K562 (cell line): ENCODE measurements around the gene DYNC2I2. TPM values are rescaled to one million over a fixed set of nuclear protein-coding genes. Genes with fewer than 3 reads are reported as not detected.

Experiments used
- ATF7 ChIP-seq: fragments of 450-650 bp; IDR thresholded peaks from 2 replicates; pipeline ENCODE4 v1.7.1; 2014; ENCODE audit warnings: mild to moderate bottlenecking, moderate library complexity
- CXXC5 ChIP-seq: fragments of 250-450 bp; sonication (Bioruptor Pico); IDR thresholded peaks from 2 replicates; pipeline ENCODE4 v1.8.0; 2022; ENCODE audit warnings: inconsistent platforms, mild to moderate bottlenecking, moderate library complexity
- FOSL1 ChIP-seq: fragments of 200-800 bp; sonication (Bioruptor generic); conservative IDR thresholded peaks from 2 replicates; pipeline ENCODE4 v1.6.1; 2016; ENCODE audit warnings: missing genetic modification characterization, missing compliant biosample characterization
- KDM4B ChIP-seq, 2 experiments: fragments of 450-650 bp in 1 of 2; sonication (generic) in 1 of 2; IDR thresholded peaks; 2 replicates each; pipeline ENCODE4 v1.6.1; 2016 to 2017; ENCODE audit warnings: borderline replicate concordance in 2 of 2, antibody characterized with exemption in 1 of 2, low read depth in 1 of 2, mild to moderate bottlenecking in 1 of 2
- MECOM ChIP-seq: fragments of 250-450 bp; sonication (Bioruptor Pico); IDR thresholded peaks from 2 replicates; pipeline ENCODE4 v1.8.0; 2022; ENCODE audit warnings: inconsistent platforms
- MIER1 ChIP-seq: fragments of 450-650 bp; IDR thresholded peaks from 2 replicates; pipeline ENCODE4 v1.6.1; 2016; ENCODE audit warnings: antibody characterized with exemption, mild to moderate bottlenecking, low read depth
- NFIX ChIP-seq: fragments of 250-450 bp; sonication (Bioruptor Pico); IDR thresholded peaks from 2 replicates; pipeline ENCODE4 v1.4.0; 2020; ENCODE audit warnings: low read depth, mild to moderate bottlenecking, moderate library complexity
- PHF8 ChIP-seq: fragments of 200-600 bp; sonication (generic); IDR thresholded peaks from 2 replicates; pipeline ENCODE4 v1.6.1; 2012; ENCODE audit warnings: mixed run types, mild to moderate bottlenecking, inconsistent platforms, low read length, moderate library complexity, borderline replicate concordance
- POLR2H ChIP-seq: IDR thresholded peaks from 2 replicates; pipeline ENCODE4 v1.6.1; 2016; ENCODE audit warnings: missing genetic modification characterization, low read depth, mild to moderate bottlenecking, control low read depth, missing compliant biosample characterization, moderate library complexity
- RAD51 ChIP-seq: fragments of 450-650 bp; IDR thresholded peaks from 2 replicates; pipeline ENCODE4 v1.7.1; 2016; ENCODE audit warnings: low read depth, mild to moderate bottlenecking, borderline replicate concordance
- SNIP1 ChIP-seq: fragments of 450-650 bp; IDR thresholded peaks from 2 replicates; pipeline ENCODE4 v1.7.1; 2017; ENCODE audit warnings: low read depth, mild to moderate bottlenecking
- ZNF561 ChIP-seq: fragments of 450-650 bp; formaldehyde crosslinking; conservative IDR thresholded peaks from 2 replicates; pipeline ENCODE4 v1.4.0; 2020; ENCODE audit warnings: mild to moderate bottlenecking, moderate library complexity
- polyA plus RNA-seq, 8 experiments: library from polyadenylated mRNA; depleted of rRNA in 4 of 8; stranded (reverse) in 5 of 8; unstranded in 3 of 8; fragments of >200 nt; fragmentation: Nextera tagmentation in 2 of 8; fragmentation: Illumina TruSeq in 1 of 8; extraction: Ambion mirVana in 2 of 8; extraction: Trizol in 1 of 8; gene quantifications; 2 replicates each; pipeline versions ENCODE4 v1.2.1 to v1.2.3, GENCODE V29; 2011 to 2014; ENCODE audit warnings: inconsistent platforms in 1 of 8, missing spikeins in 1 of 8
- total RNA-seq, 7 experiments: library from RNA; depleted of rRNA in 6 of 7; stranded (reverse); fragments of >200 nt in 6 of 7; fragmentation: Illumina TruSeq in 2 of 7; extraction: Trizol in 2 of 7; gene quantifications; 2 replicates each; pipeline versions ENCODE4 v1.2.1 to v1.2.3, GENCODE V29; 2011 to 2021; ENCODE audit warnings: low replicate concordance in 1 of 7
- TF ChIP-seq, protein P1 (sequence below): fragments of 450-650 bp; IDR thresholded peaks from 2 replicates; pipeline ENCODE4 v1.6.1; 2014; ENCODE audit warnings: low read depth, mild to moderate bottlenecking, moderate library complexity, borderline replicate concordance
- TF ChIP-seq, protein P2 (sequence below): fragments of 250-450 bp; sonication (Bioruptor Pico); IDR thresholded peaks from 2 replicates; pipeline ENCODE4 v1.5.0; 2020; ENCODE audit warnings: mild to moderate bottlenecking
- TF ChIP-seq, protein P3 (sequence below): IDR thresholded peaks from 2 replicates; pipeline ENCODE4 v1.6.1; 2011; ENCODE audit not compliant: insufficient read length; ENCODE audit errors: extremely low read depth
- TF ChIP-seq, protein P4 (sequence below): fragments of 250-450 bp; sonication (Bioruptor Pico); IDR thresholded peaks from 2 replicates; pipeline ENCODE4 v1.8.0; 2022; ENCODE audit warnings: moderate library complexity, mild to moderate bottlenecking, inconsistent platforms
- TF ChIP-seq, protein P5 (sequence below): fragments of 250-450 bp; sonication (Bioruptor Pico); IDR thresholded peaks from 2 replicates; pipeline ENCODE4 v1.5.0; 2021
- TF ChIP-seq, protein P6 (sequence below): IDR thresholded peaks from 2 replicates; pipeline ENCODE4 v1.6.1; 2012; ENCODE audit warnings: low read depth, low read length, improper control_type of control experiment, borderline replicate concordance

Gene DYNC2I2
- total and polyA plus RNA-seq, 9 of the 15 experiments (the other 6 are each of a cell fraction or from before 2014, with no cell fraction given): 1.5 to 249 (median 70.0) TPM

DNA sequence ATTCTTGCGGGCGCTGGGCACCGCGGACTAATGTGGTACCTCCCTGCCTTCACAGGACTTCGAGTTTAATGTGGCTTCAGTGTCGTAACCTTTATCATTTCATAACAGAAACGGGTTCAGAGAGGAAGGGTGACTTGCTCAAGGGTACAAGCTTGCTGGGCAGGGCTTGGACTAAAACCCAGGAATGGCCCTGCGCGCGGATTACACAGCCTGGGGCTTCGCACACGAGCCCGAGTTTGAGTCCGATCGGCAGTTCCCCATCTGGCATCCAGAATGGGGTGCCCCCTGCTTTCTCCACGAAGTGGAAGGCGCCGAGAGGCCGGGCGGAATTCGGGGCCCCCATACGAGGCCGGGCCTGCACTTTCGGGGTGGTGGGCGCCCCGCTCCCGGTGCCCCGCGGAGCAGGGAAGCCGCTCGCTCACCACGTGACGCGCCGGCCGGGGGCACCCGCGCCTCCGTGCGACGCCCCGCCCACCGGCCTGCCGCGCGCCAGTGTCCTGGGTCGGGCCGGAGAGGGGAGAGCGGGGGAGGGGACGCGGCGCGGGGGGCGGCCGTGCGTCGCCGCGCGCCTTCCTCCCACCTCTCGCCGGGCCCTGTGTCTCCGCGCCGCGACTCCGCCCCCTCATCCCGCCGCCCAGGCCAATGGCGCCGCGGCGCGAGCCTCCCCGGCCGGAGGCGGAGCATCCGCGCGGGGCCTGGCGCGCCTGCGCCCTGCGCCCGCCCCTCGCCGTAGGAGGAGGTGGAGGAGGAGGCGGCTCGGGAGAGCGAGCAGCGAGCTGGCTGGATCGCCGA, 32.0 kb upstream of the DYNC2I2 start, which contains the start of gene SET (continued):
- TF ChIP-seq, protein P1, sequence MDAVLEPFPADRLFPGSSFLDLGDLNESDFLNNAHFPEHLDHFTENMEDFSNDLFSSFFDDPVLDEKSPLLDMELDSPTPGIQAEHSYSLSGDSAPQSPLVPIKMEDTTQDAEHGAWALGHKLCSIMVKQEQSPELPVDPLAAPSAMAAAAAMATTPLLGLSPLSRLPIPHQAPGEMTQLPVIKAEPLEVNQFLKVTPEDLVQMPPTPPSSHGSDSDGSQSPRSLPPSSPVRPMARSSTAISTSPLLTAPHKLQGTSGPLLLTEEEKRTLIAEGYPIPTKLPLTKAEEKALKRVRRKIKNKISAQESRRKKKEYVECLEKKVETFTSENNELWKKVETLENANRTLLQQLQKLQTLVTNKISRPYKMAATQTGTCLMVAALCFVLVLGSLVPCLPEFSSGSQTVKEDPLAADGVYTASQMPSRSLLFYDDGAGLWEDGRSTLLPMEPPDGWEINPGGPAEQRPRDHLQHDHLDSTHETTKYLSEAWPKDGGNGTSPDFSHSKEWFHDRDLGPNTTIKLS: peak; percentile 75; the same call in 1 of the 2 replicates
- TF ChIP-seq MIER1: peak; percentile 43; the same call in 1 of the 2 replicates
- TF ChIP-seq SNIP1: no peak
- TF ChIP-seq NFIX (CRISPR knock-in tag): no peak
- TF ChIP-seq, protein P2, sequence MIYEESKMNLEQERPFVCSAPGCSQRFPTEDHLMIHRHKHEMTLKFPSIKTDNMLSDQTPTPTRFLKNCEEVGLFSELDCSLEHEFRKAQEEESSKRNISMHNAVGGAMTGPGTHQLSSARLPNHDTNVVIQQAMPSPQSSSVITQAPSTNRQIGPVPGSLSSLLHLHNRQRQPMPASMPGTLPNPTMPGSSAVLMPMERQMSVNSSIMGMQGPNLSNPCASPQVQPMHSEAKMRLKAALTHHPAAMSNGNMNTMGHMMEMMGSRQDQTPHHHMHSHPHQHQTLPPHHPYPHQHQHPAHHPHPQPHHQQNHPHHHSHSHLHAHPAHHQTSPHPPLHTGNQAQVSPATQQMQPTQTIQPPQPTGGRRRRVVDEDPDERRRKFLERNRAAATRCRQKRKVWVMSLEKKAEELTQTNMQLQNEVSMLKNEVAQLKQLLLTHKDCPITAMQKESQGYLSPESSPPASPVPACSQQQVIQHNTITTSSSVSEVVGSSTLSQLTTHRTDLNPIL (CRISPR knock-in tag): no peak
- TF ChIP-seq ZNF561: no peak
- peak; percentile 87 for TF ChIP-seq RAD51
- TF ChIP-seq, protein P3, sequence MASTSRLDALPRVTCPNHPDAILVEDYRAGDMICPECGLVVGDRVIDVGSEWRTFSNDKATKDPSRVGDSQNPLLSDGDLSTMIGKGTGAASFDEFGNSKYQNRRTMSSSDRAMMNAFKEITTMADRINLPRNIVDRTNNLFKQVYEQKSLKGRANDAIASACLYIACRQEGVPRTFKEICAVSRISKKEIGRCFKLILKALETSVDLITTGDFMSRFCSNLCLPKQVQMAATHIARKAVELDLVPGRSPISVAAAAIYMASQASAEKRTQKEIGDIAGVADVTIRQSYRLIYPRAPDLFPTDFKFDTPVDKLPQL: no peak
- TF ChIP-seq CXXC5 (CRISPR knock-in tag): peak; percentile 99
- TF ChIP-seq PHF8: peak; percentile 77
- TF ChIP-seq ATF7: peak; percentile 75
- TF ChIP-seq, protein P4, sequence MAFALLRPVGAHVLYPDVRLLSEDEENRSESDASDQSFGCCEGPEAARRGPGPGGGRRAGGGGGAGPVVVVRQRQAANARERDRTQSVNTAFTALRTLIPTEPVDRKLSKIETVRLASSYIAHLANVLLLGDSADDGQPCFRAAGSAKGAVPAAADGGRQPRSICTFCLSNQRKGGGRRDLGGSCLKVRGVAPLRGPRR: peak; percentile 90
- TF ChIP-seq, protein P5, sequence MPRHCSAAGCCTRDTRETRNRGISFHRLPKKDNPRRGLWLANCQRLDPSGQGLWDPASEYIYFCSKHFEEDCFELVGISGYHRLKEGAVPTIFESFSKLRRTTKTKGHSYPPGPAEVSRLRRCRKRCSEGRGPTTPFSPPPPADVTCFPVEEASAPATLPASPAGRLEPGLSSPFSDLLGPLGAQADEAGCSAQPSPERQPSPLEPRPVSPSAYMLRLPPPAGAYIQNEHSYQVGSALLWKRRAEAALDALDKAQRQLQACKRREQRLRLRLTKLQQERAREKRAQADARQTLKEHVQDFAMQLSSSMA: 0 out of 2 replicates have a peak, but pooled peaks have one; percentile 35
- 0 out of 4 replicates have a peak, but pooled peaks of 1 of the 2 experiments have one; percentile 19 for TF ChIP-seq KDM4B (IDR thresholded peaks at IDR 0.05; ENCODE audit: borderline replicate concordance in 2 of 2, low read depth in 1 of 2)
- TF ChIP-seq POLR2H (tag): no peak
- peak; percentile 59; the same call in 1 of the 2 replicates for TF ChIP-seq MECOM (CRISPR knock-in tag)
- 0 out of 2 replicates have a peak, but pooled peaks have one; percentile 50 for TF ChIP-seq FOSL1
- TF ChIP-seq, protein P6, sequence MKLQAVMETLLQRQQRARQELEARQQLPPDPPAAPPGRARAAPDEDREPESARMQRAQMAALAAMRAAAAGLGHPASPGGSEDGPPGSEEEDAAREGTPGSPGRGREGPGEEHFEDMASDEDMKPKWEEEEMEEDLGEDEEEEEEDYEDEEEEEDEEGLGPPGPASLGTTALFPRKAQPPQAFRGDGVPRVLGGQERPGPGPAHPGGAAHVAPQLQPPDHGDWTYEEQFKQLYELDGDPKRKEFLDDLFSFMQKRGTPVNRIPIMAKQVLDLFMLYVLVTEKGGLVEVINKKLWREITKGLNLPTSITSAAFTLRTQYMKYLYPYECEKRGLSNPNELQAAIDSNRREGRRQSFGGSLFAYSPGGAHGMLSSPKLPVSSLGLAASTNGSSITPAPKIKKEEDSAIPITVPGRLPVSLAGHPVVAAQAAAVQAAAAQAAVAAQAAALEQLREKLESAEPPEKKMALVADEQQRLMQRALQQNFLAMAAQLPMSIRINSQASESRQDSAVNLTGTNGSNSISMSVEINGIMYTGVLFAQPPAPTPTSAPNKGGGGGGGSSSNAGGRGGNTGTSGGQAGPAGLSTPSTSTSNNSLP: no peak
